ENCODE data around the gene NR2C2AP.

DNA sequence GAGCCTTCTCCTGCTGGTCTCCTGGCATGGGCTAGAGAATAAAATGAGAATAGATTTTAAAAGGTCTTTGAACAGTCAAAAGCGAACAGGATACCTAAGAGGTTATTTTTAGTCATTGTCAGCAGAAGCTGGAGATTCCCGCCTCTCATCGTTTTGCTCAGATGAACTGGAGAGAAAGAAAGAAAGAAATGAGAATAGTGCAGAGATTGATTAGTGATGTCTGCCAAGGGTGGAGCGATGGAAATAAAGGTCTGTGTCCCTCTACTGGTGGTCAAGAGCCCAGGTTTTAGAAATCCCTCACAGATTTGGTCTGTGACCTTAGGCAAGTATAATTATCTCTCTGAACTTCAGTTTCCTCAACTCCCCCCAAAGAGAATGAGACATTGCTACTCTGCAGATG, 13.9 kb upstream of the NR2C2AP start:
- TF ChIP-seq EZH2 (IDR thresholded peaks at IDR 0.05; ENCODE audit: insufficient read depth, poor library complexity, severe bottlenecking) (no peak), EZH2phosphoT487 (IDR thresholded peaks at IDR 0.05; ENCODE audit: insufficient read depth, low read depth) (no peak)

All from GM23248 (cell line).